CD4-positive, alpha-beta T cell treated with Interferon gamma for 1 hour (primary cell): ENCODE measurements around the gene RHEBL1.

Experiments used
- DNase-seq: peaks from one replicate; pipeline ENCODE4 v3.0.0-alpha.2; 2020

RHEBL1 gene

DNA sequence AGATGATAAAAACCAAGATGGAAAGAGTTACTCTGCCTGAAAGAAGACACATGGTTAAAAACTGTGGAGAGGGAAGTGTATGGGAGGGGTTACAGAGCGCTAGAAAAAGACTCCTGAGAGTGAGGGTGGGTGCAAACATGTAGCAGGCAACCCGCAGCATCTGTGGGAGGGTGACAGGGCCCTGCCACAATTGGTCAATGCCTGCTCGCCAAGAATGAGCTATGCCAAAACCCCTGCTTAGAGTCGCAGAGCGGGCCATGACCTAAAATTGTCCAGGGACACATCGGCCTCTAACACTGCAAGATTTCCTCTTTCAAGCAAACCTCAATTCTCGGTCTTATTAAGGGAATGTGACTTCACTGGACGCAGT, 51.9 kb downstream of the RHEBL1 start:
- DNase-seq = peak; percentile 42

DNA sequence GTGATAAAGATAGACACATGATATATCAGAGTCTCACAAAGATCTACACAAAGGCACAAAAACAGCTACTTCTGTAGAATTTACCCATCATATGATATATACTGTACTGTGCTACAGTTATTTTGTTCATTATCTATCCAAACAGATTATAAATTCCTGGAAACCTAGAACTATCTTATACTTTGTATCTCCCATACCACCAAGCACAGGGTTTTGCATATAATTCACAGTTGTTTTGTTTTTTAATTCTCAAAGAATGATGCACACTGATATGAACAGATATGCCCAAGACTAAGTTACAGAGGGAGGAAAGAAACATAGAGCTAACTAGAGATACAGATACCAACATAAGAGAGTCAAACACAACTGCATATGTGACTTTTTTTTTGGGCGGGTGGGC, 54.6 kb downstream of the RHEBL1 start:
- DNase-seq = no peak
